ENCODE measurements around the gene STOX2. TPM values are rescaled to one million over a fixed set of nuclear protein-coding genes. Genes with fewer than 3 reads are reported as not detected.
A peak's percentile ranks its signal among the peaks of the same experiment; 100 is the strongest.

STOX2 gene
- 28.9 and 34.5 TPM in 2 replicates for total RNA-seq (2014; rRNA removed; shearing (Covaris generic))

- Histone ChIP-seq H3K4me3 (ENCODE audit: insufficient read depth, low read depth, low read length) (peak within 1 kb of the TSS; percentile 90), H3K36me3 (replicated peaks; ENCODE audit: control insufficient read depth, insufficient read depth, low read length) (no peaks in the 10 kb centered on the region), H3K27me3 (ENCODE audit: control insufficient read depth, insufficient read depth, low read length) (peaks cover 15% of the 10 kb centered on the region; the same call in 1 of the 2 replicates)
- DNase-seq, result peak; percentile 84
Measured at GRCh38 chr4:183905081-183905592, at the start of gene STOX2. STOX2 (plus strand) TSS chr4:183905307; CDS start chr4:183906791, 1,484 bp downstream.

- H3K27me3 ChIP-seq (ENCODE audit: control insufficient read depth, insufficient read depth, low read length), result no peaks in the 10 kb centered on the region; the same call in 1 of the 2 replicates
- DNase-seq, result no peak
- no peaks in the 10 kb centered on the region for H3K36me3 ChIP-seq (replicated peaks; ENCODE audit: control insufficient read depth, insufficient read depth, low read length)
- no peak overlapping the region for H3K4me3 ChIP-seq (ENCODE audit: insufficient read depth, low read depth, low read length)
Measured at GRCh38 chr4:183855323-183856190, 49.5 kb upstream of the STOX2 start.

- Histone ChIP-seq H3K27me3 (ENCODE audit: control insufficient read depth, insufficient read depth, low read length) (no peaks in the 10 kb centered on the region; the same call in 1 of the 2 replicates), H3K4me3 (ENCODE audit: insufficient read depth, low read depth, low read length) (no peak overlapping the region), H3K36me3 (replicated peaks; ENCODE audit: control insufficient read depth, insufficient read depth, low read length) (no peaks in the 10 kb centered on the region)
- no peak for DNase-seq
Measured at GRCh38 chr4:183857040-183857439, 48.1 kb upstream of the STOX2 start.

GRCh38 chr4:183858011-183858615, 47.0 kb upstream of the STOX2 start:
- peak; percentile 66 for DNase-seq
- Histone ChIP-seq H3K36me3 (replicated peaks; ENCODE audit: control insufficient read depth, insufficient read depth, low read length) (no peaks in the 10 kb centered on the region), H3K4me3 (ENCODE audit: insufficient read depth, low read depth, low read length) (no peak overlapping the region), H3K27me3 (ENCODE audit: control insufficient read depth, insufficient read depth, low read length) (no peaks in the 10 kb centered on the region; the same call in 1 of the 2 replicates)

GRCh38 chr4:183860119-183860518, 45.0 kb upstream of the STOX2 start:
- Histone ChIP-seq H3K36me3 (replicated peaks; ENCODE audit: control insufficient read depth, insufficient read depth, low read length) (no peaks in the 10 kb centered on the region), H3K4me3 (ENCODE audit: insufficient read depth, low read depth, low read length) (no peak overlapping the region), H3K27me3 (ENCODE audit: control insufficient read depth, insufficient read depth, low read length) (peaks cover 3% of the 10 kb centered on the region; the same call in 1 of the 2 replicates)
- no peak for DNase-seq

- H3K4me3 ChIP-seq (ENCODE audit: insufficient read depth, low read depth, low read length), result no peak overlapping the region
- no peaks in the 10 kb centered on the region for H3K36me3 ChIP-seq (replicated peaks; ENCODE audit: control insufficient read depth, insufficient read depth, low read length)
- DNase-seq, result no peak
- peaks cover 3% of the 10 kb centered on the region; the same call in 1 of the 2 replicates for H3K27me3 ChIP-seq (ENCODE audit: control insufficient read depth, insufficient read depth, low read length)
Measured at GRCh38 chr4:183860731-183861130, 44.4 kb upstream of the STOX2 start.

GRCh38 chr4:183861426-183861825, 43.7 kb upstream of the STOX2 start:
- no peaks in the 10 kb centered on the region for H3K36me3 ChIP-seq (replicated peaks; ENCODE audit: control insufficient read depth, insufficient read depth, low read length)
- H3K27me3 ChIP-seq (ENCODE audit: control insufficient read depth, insufficient read depth, low read length), result peaks cover 4% of the 10 kb centered on the region; the same call in 1 of the 2 replicates
- no peak overlapping the region for H3K4me3 ChIP-seq (ENCODE audit: insufficient read depth, low read depth, low read length)
- DNase-seq, result no peak

- no peak for DNase-seq
Measured at GRCh38 chr4:183863155-183863825, 41.8 kb upstream of the STOX2 start.

GRCh38 chr4:183867247-183867646, 37.9 kb upstream of the STOX2 start:
- H3K27me3 ChIP-seq (ENCODE audit: control insufficient read depth, insufficient read depth, low read length), result peaks cover 6% of the 10 kb centered on the region; the same call in 1 of the 2 replicates
- no peak for DNase-seq
- no peak overlapping the region for H3K4me3 ChIP-seq (ENCODE audit: insufficient read depth, low read depth, low read length)
- H3K36me3 ChIP-seq (replicated peaks; ENCODE audit: control insufficient read depth, insufficient read depth, low read length), result no peaks in the 10 kb centered on the region

More at GRCh38 chr4:183863155-183863825, 41.8 kb upstream of the STOX2 start:
- H3K36me3 ChIP-seq (replicated peaks; ENCODE audit: control insufficient read depth, insufficient read depth, low read length), result no peaks in the 10 kb centered on the region
- H3K4me3 ChIP-seq (ENCODE audit: insufficient read depth, low read depth, low read length), result no peak overlapping the region
- peaks cover 6% of the 10 kb centered on the region; the same call in 1 of the 2 replicates for H3K27me3 ChIP-seq (ENCODE audit: control insufficient read depth, insufficient read depth, low read length)

GRCh38 chr4:183870997-183871396, 34.1 kb upstream of the STOX2 start:
- peaks cover 2% of the 10 kb centered on the region; the same call in 1 of the 2 replicates for H3K27me3 ChIP-seq (ENCODE audit: control insufficient read depth, insufficient read depth, low read length)
- no peak overlapping the region for H3K4me3 ChIP-seq (ENCODE audit: insufficient read depth, low read depth, low read length)
- no peak for DNase-seq
- no peaks in the 10 kb centered on the region for H3K36me3 ChIP-seq (replicated peaks; ENCODE audit: control insufficient read depth, insufficient read depth, low read length)

- Histone ChIP-seq H3K36me3 (replicated peaks; ENCODE audit: control insufficient read depth, insufficient read depth, low read length) (no peaks in the 10 kb centered on the region), H3K27me3 (ENCODE audit: control insufficient read depth, insufficient read depth, low read length) (peaks cover 2% of the 10 kb centered on the region; the same call in 1 of the 2 replicates), H3K4me3 (ENCODE audit: insufficient read depth, low read depth, low read length) (no peak overlapping the region)
- DNase-seq, result no peak
Measured at GRCh38 chr4:183871581-183871980, 33.5 kb upstream of the STOX2 start.

GRCh38 chr4:183872531-183872930, 32.6 kb upstream of the STOX2 start:
- no peaks in the 10 kb centered on the region; the same call in 1 of the 2 replicates for H3K27me3 ChIP-seq (ENCODE audit: control insufficient read depth, insufficient read depth, low read length)
- H3K4me3 ChIP-seq (ENCODE audit: insufficient read depth, low read depth, low read length), result no peak overlapping the region
- no peaks in the 10 kb centered on the region for H3K36me3 ChIP-seq (replicated peaks; ENCODE audit: control insufficient read depth, insufficient read depth, low read length)
- DNase-seq, result no peak

- DNase-seq, result no peak
- H3K36me3 ChIP-seq (replicated peaks; ENCODE audit: control insufficient read depth, insufficient read depth, low read length), result no peaks in the 10 kb centered on the region
- no peak overlapping the region for H3K4me3 ChIP-seq (ENCODE audit: insufficient read depth, low read depth, low read length)
- no peaks in the 10 kb centered on the region; the same call in 1 of the 2 replicates for H3K27me3 ChIP-seq (ENCODE audit: control insufficient read depth, insufficient read depth, low read length)
Measured at GRCh38 chr4:183873409-183874185, 31.5 kb upstream of the STOX2 start.

Measured in H7 (cell line).